Brain microvascular endothelial cell (primary cell): ENCODE data around the gene RAB6B.

Source experiments
- DNase-seq: peaks from one replicate; pipeline ENCODE4 v3.0.0-alpha.2; 2020
- H3K27ac ChIP-seq: fragments of 250-450 bp; sonication (Bioruptor Pico); 2 replicates; pipeline ENCODE4 v1.5.1; 2020; ENCODE audit warnings: mild to moderate bottlenecking, moderate library complexity
- H3K27me3 ChIP-seq: fragments of 250-450 bp; sonication (Bioruptor Pico); replicated peaks from 2 replicates; pipeline ENCODE4 v1.5.1; 2020; ENCODE audit warnings: mild to moderate bottlenecking
- H3K36me3 ChIP-seq: fragments of 250-450 bp; sonication (Bioruptor Pico); replicated peaks from 2 replicates; pipeline ENCODE4 v1.5.1; 2020; ENCODE audit warnings: mild to moderate bottlenecking
- H3K4me3 ChIP-seq: 2 replicates; pipeline ENCODE4 v1.5.1; 2011; ENCODE audit warnings: low read depth, mild to moderate bottlenecking, control low read depth, low read length, moderate library complexity
- in situ Hi-C: cut with HindIII; loops from 2 replicates; pipeline ENCODE4 v1.10.0; 2017; ENCODE audit warnings: low sequenced_read_pairs, low pct_ligation_motif_present
- TF ChIP-seq, protein P1 (sequence below): IDR thresholded peaks from 2 replicates; pipeline ENCODE4 v1.5.1; 2011; ENCODE audit warnings: low read depth, mild to moderate bottlenecking, moderate library complexity, low read length, control low read depth, inconsistent platforms; ENCODE audit errors: missing control alignments

Gene RAB6B

DNA sequence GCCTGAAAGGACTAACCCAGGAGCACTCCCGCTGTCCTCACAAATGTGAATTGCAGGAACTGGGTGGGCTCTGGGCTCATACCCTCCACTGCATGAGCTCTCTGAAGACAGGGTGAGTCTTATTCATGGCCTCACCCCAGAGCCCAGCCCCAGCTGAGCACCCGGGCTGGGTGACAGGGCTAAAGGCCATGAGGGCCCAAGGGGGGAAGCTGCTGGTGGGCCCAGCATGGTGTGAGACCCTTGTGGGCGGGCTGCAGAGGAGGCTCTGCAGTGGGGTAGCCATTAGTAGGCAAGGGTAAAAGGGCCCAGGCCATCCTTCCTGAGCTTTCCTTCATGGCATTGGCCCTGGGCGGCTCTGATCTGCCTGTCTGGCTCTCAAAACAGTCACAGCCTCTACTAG is 59.7 kb downstream of the RAB6B start:
- no peak for DNase-seq
- Histone ChIP-seq H3K27ac (no peak overlapping the region), H3K4me3 (no peak overlapping the region), H3K27me3 (no peaks in the 10 kb centered on the region), H3K36me3 (no peaks in the 10 kb centered on the region)
- in situ Hi-C loops: no loop called here
- TF ChIP-seq, protein P1, sequence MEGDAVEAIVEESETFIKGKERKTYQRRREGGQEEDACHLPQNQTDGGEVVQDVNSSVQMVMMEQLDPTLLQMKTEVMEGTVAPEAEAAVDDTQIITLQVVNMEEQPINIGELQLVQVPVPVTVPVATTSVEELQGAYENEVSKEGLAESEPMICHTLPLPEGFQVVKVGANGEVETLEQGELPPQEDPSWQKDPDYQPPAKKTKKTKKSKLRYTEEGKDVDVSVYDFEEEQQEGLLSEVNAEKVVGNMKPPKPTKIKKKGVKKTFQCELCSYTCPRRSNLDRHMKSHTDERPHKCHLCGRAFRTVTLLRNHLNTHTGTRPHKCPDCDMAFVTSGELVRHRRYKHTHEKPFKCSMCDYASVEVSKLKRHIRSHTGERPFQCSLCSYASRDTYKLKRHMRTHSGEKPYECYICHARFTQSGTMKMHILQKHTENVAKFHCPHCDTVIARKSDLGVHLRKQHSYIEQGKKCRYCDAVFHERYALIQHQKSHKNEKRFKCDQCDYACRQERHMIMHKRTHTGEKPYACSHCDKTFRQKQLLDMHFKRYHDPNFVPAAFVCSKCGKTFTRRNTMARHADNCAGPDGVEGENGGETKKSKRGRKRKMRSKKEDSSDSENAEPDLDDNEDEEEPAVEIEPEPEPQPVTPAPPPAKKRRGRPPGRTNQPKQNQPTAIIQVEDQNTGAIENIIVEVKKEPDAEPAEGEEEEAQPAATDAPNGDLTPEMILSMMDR: no peak

DNA sequence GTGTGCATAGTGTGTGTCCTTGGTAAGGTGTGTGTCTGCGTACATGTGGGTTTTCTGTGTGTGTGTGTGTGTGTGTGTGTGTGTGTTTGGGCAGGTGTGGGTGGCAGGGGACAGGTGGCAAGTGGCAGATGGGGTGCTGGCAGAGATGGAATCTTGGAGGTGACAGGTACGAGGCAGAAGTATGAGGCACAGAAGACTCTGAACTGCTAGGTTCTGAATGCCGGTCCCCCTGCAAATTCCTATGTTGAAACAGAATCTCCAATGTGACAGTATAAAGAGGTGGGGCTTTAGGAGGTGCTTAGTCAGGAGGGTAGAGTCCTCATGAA is 60.3 kb downstream of the RAB6B start:
- in situ Hi-C loops: no loop called here

DNA sequence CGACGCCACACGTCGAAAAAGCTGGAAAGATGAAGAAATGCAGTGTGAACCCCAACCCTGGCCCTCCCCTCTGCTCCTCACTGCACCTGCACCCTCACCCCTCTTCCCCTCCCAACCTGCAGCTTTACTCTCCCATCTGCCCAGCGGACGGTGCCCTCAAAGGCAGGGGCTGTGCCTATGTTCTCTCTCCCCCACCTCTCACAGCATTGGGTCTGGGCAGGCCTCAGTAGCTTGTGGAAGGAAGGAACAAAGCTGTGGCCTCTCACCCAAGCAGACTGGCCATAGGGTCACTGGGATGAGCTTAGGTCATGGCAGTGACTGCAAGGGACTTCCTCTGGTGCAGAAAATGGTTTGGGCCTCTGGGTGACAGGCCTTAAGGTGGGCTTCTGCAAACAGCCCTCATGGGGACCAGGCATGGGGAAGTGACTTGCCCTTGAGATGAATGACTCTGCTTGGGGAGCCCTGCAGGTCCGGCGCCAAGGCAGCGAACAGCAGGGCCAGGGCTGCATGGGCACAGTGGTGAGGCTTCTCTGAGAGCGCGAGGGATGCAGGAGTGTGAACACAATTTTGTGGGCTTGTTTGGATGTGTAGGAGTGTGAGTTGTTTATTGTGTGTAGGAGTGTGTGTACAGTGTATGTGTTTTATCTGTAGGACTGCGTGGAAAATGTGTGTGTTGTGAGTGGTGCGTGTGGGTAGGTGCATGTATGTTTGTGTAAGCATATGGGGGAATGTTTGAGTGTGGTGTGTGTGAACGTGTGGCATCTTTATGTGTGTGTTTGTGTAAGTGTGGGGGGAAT is 60.9 kb downstream of the RAB6B start:
- in situ Hi-C loops: no loop called here
- TF ChIP-seq, protein P1: no peak
- H3K36me3 ChIP-seq: no peaks in the 10 kb centered on the region
- H3K27ac ChIP-seq: no peak overlapping the region
- no peak overlapping the region for H3K4me3 ChIP-seq
- H3K27me3 ChIP-seq: no peaks in the 10 kb centered on the region
- DNase-seq: no peak

More for the DNA sequence above, 60.3 kb downstream of the RAB6B start:
- TF ChIP-seq, protein P1: no peak
- no peaks in the 10 kb centered on the region for H3K27me3 ChIP-seq
- no peak overlapping the region for H3K4me3 ChIP-seq
- no peaks in the 10 kb centered on the region for H3K36me3 ChIP-seq
- H3K27ac ChIP-seq: no peak overlapping the region
- DNase-seq: no peak

DNA sequence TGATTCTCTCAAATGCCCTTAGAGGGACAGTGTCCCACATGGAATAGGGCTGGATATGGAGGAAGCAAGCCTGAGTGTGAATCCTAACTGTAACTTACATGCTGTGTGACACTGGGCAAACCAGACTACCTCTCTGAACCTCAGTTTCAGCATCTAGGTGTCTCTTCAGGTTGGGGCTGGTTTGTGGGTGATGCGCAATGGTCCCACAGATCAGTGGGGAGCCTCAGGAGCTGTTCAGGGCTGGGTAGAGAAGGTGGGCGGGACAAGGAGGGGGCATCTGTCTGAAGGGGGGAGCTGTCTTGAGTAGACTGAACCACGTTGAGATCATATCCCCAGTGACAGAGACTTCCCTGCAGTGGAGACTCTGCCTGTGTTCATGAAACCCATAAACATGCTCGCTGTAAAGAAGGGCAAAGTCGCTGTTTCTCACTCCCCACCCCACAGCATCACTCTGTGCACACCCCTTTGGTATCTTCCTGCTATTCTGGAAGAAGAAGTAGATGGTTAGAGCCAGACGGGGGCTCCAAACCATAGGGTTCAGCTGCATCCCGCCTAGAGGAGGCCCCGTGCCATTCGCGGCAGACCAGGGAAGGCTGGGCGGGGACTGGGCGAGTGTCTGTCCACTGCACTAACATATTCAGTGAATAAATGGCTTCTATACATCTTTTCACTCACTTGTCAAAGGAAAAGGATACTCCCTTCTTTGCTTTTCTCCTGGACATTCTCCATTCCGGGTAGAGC is 61.6 kb downstream of the RAB6B start:
- Histone ChIP-seq H3K27ac (no peak overlapping the region), H3K36me3 (no peaks in the 10 kb centered on the region), H3K4me3 (no peak overlapping the region), H3K27me3 (no peaks in the 10 kb centered on the region)
- in situ Hi-C loops: no loop called here
- TF ChIP-seq, protein P1: no peak
- DNase-seq: no peak

DNA sequence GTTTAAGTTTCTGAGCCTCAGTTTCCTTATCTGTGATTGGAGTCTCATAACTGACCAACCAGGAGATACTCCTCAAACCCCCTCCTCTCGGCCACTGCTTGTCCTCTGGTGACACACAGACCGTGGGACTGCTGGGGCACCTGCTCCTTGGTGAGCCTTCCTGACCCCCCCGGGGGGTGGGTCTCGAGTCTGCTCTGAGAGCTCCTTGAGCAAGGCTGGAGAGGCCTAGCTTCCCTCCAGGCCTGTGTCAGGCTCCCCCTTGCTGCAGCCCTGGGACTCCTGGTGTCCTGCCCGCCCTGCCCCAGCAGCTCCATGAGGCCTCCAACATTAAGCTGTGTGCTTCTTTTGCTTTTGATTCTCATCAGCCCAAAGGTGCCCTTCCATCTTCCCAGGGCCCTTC is 62.4 kb downstream of the RAB6B start:
- Histone ChIP-seq H3K36me3 (no peaks in the 10 kb centered on the region), H3K4me3 (no peak overlapping the region), H3K27ac (no peak overlapping the region), H3K27me3 (no peaks in the 10 kb centered on the region)
- TF ChIP-seq, protein P1: no peak
- in situ Hi-C loops: no loop called here
- no peak for DNase-seq
